HG03196 (cell line): Measurements from ENCODE around the gene EXOC3.
A peak's percentile ranks its signal among the peaks of the same experiment; 100 is the strongest.
"Not testable (repeated sequence)": the region's sequence is repeated elsewhere in the genome, so short reads cannot be mapped to it uniquely, and the experiment has no call there.

Source experiments
- ATAC-seq: cut with Tn5 transposase; IDR thresholded peaks from one replicate; pipeline ENCODE4 v1.9.1; 2021; ENCODE audit not compliant: unreplicated experiment

The EXOC3 gene

DNA sequence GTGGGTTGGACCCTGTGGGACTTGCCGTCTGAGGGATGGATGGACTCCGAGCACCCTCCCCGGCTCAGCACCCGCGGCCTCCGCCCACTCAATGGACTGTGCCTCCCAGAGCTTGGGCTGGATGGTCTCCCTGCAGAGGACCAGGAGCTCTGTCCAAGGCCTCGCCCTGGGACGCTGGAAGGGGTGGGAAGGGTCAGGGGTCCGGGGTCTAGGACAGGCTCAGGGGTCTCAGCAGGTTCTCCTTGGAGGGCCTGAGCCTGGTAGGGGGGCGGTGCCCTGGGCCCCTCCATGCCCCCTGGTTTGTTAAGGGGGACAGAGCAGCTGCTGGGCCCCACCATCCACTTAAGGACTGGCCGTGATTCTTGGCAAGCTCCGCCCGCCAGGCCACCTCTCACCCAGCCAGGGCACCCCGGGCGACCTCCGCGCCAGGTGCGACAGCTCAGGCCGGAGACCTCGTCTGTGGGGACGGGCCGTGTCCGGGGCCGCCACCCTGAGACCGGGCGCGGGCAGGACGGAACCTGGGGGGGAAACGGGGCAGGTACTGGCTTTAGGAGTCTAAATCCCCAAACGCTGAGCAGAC lies 29.2 kb downstream of the EXOC3 start:
- ATAC-seq: peak; percentile 11

- ATAC-seq: peak; percentile 63
Observed at GRCh38 chr5:472656-473550, 29.9 kb downstream of the EXOC3 start.

DNA sequence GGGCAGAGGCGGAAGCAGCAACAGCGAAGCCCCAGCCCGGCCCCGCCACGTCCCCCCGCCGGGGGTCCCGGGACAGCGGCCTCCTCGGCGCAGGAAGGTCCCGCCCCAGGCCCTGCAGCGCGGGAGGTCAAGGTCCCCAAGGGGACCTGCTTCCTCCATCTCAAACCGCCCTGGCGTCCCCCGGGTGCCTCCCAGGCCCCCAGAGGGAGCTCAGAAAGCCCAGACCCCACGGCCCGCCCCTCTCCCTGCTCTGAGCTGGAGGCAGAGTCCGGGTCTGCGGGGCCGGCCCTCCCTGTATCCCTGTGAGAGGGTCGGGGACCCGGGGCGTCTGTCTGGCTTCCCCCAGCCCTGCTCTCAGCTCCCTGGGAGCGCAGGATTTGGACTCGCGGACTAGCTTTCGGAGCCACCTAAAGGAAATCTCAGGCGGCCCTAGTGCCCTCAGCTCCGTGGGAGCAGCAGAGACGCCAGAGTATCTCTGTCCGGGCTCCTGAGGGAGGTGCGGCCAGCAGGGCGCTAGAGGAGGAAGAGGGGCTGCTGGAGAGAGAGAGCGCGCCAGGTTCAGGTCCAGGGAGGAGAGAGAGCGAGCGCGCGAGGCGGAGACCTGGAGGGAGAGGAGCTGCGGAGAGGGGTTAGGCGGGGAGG lies 30.7 kb downstream of the EXOC3 start:
- ATAC-seq: peak; percentile 24

DNA sequence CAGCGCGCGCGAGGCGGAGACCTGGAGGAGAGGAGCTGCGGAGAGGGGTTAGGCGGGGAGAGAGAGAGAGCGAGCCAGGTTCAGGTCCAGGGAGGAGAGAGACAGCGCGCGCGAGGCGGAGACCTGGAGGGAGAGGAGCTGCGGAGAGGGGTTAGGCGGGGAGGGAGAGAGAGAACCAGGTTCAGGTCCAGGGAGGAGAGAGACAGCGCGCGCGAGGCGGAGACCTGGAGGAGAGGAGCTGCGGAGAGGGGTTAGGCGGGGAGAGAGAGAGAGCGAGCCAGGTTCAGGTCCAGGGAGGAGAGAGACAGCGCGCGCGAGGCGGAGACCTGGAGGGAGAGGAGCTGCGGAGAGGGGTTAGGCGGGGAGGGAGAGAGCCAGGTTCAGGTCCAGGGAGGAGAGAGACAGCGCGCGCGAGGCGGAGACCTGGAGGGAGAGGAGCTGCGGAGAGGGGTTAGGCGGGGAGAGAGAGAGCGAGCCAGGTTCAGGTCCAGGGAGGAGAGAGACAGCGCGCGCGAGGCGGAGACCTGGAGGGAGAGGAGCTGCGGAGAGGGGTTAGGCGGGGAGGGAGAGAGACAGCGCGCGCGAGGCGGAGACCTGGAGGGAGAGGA lies 31.4 kb downstream of the EXOC3 start:
- ATAC-seq: not testable (repeated sequence)

DNA sequence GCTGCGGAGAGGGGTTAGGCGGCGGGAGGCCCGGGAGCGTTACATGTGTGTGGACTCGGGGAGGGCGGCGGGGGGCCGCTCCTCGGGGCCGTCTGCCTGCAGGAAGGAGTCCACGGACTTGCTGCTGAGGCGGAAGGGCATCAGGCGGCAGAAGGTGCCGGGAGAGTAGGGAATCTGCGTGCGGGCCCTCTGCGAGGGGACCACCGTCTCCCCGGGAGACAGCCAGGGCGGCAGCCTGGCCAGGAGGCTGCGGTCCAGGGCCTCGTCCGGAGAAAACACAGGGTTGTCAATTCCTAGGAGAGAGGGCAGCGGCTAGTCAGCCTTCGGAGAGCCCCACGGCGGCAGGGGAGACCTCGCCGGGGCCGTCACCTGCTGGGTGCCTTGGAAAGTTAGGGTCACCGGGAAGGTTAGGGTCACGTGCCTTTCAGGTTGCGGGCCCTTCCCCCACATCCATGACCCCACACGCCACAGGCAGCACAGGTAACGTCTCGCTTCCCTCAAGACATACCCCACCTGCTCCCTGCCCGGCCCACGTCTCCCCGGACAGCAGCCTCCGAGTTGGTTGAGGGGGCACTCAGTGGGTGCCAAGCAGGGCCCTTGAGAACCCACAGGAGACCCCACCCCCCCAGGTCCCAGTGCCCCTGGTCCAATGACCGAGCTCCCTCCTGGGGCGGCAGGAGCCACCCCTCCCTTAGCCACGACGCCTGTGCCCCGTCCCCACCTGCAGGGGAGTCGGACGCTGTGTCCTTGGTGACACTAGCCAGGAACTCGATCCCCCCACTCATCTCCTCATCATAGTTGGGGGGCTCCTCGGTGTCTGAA lies 32.1 kb downstream of the EXOC3 start:
- no peak for ATAC-seq

GRCh38 chr5:475704-476101 lies 32.7 kb downstream of the EXOC3 start:
- ATAC-seq: no peak

DNA sequence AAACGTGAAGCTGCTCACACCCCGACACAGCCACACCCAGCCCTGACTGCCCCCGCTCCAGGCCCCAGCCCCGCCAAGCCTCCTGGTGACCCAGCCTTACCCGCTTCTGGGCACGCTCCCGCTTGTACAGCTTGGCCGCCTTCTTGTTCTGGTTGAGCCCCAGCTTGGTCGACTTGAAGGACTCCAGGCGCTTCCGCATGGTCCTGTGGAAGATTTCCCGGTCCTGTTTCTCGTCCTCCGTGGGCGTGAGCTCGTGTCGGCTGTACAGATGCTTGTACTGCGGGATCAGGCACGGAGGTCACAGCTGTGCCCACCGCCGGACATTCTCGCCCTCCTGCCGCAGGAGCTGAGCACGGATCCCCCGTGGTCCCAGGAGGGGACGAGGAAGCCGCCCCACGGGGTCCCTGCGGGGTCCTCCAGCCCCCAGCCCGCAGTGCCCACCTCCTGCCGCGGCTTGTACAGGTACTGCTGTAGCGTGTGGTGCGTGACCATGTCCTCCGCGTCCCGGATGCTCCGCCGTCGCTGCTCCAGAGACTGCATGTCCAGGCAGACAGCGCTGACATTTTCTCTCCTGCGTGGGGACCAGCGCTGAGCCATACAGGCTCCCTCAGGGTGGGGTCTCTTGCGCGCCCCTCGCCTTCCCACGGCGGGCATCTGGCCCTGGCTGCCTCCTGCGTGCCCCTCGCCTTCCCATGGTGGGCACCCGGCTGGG lies 33.3 kb downstream of the EXOC3 start:
- ATAC-seq: no peak

DNA sequence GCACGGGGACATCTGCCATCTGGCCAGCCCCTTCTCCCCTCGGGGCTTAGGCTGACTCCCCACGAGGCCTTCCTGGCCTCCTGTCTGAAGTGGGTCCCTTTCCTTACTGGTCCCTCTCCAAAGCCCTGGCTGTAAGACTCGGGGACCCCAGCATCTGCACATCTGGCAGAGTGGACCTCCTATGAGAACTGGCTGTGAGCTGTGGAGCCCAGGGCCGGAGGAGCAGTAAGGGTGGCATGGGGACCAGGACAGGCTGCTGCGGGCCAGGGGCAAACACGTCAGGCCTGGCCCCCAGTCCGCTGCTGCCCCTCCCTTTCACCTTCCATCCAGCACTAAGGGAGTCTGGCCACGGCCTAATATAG lies 33.8 kb downstream of the EXOC3 start:
- ATAC-seq: no peak

DNA sequence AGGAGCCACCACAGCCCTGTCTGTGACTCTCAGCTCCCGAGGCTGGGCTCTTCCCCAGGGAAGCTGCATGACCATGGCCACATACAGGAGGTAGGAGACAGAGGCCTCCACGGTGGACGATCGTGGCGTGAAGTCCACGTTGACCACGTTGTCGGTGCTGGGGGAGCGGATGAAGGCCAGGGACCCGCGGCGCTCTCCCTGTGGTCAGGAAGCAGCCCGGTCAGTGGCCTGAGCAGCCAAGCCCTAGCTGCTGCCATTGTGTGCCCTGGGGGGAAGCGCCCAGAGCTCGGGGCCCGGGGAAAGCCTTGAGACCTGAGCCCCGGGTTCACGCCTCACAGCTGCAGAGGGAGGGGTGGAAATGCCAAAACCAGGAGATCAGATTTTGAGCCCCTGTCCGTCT lies 34.3 kb downstream of the EXOC3 start:
- ATAC-seq: no peak

DNA sequence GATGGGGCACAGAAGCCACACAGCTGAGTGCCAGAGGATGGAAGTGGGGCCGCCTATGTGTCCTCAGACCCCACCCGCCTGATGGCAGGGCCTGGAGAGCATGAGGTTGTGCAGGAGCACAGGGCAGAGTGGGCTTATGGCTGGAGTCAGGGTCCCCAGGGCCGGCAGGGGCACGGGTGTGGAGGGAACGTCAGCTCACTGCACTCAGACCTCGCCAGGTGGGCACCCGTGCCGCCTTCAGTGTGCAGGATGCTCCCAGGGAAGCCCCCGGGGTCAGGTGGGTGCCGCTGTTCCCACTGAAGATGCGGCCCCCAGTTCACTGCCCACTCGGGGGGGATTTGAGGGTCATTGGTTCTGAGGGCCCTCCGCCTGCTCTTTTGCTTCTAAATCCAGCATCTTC lies 34.9 kb downstream of the EXOC3 start:
- no peak for ATAC-seq

- no peak for ATAC-seq
Observed at GRCh38 chr5:478369-478981, 35.5 kb downstream of the EXOC3 start.

DNA sequence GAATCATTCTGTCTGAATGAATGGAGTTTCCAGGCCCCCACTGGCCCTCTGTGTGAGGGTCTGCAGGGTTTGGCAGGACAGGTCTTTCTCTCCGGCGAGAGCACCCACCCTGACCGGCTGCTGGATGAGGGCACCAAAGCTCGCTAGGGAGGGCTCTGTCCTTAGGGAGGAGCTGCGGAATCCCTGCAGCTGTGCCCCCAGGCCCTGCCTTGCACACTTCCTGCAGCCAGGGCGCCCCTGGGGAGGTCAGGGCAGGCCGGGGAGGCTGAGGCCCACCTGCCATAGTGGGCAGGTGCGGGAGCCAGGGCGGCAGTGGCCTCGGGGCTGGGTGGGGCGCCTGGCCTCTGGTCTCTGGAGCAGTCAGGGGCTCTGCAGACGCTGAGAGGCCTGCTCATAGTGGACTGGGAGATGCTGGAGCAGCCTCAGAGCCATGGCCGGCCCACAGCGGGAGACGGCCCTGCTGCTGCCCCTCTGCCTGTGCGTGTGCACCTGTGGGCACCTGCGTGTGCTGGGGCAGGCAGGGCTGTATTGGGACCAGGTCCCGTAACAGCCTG lies 36.1 kb downstream of the EXOC3 start:
- no peak for ATAC-seq

GRCh38 chr5:479566-480319 lies 36.8 kb downstream of the EXOC3 start:
- ATAC-seq: no peak

GRCh38 chr5:481347-481746 lies 38.4 kb downstream of the EXOC3 start:
- no peak for ATAC-seq

GRCh38 chr5:482021-482420 lies 39.0 kb downstream of the EXOC3 start:
- no peak for ATAC-seq

GRCh38 chr5:482506-482905 lies 39.5 kb downstream of the EXOC3 start:
- no peak for ATAC-seq

DNA sequence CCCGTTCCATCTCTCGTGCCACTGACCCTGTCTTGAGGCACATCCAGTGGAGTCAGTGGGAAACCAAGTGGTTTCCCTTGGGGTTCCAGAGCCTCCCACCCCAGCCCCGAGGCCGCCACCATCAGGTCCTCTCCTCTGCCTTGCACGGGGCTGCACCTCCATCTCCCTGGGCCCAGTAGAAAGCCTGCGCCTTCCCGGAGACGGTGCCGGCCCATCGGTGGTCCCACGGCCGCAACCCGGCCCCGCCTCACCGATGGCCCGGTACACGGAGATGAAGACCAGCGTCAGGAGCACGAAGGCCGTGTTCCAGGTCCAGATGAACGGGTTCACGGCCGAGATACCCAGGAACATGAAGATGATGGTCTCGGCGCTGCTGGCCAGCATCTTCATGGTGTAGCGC lies 40.0 kb downstream of the EXOC3 start:
- ATAC-seq: no peak

DNA sequence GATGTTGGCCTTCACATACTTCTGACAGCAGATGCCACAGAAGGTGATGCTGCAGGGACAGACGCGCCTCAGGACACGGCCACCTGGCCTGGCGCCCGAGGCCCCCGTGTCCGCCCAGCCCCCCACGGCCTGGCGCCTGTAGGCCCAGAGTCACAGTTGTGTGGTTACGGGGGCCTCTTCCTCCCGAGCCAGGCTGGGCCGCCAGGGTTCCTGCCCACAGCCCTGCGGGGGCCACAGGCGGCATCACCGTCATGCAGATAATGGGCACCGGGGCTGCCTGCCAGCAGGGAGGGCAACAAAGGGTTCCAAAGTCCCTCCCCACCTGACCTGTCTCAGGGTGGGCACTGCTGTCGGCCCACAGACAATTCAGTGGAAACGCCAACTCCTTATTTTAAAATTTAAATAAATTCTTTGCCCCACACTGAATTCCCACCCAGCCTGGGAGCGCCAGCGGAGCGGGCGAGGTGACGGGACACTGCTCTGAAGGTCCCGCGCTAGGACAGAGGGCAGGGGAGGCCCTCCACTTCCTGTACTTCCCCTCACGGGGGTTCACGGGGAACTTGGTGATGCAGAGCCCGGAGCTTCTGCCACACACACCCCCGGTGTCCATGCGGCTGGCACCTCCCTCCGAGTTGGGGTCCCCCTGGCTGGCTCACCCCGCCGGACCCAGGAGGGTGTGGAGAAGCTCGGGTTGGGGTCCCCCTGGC lies 40.6 kb downstream of the EXOC3 start:
- ATAC-seq: no peak
